ENCODE results near the gene MRPL37. TPM values are rescaled to one million over a fixed set of nuclear protein-coding genes. Genes with fewer than 3 reads are reported as not detected.

MRPL37 gene
- polyA plus RNA-seq, 1 of the 3 experiments (the other 2 are of a cell fraction) = 11.3 TPM

- WGBS (ENCODE audit: low lambda C conversion rate) = 74% methylated on average over 17 of the region's 19 CpGs
- POLR2A ChIA-PET = no interaction called here
- H3K36me3 ChIP-seq (replicated peaks in 1 of 2; ENCODE audit: control insufficient read depth in 1 of 2, insufficient read depth in 2 of 2, low read length in 1 of 2) = no peaks in the 10 kb centered on the region
- no peak overlapping the region for H2AFZ ChIP-seq (ENCODE audit: low read depth)
- no peaks in the 10 kb centered on the region for H3F3A ChIP-seq (replicated peaks; ENCODE audit: insufficient read depth)
- no peak overlapping the region for H3K9ac ChIP-seq
- DNase-seq = no peak
- H3K4me3 ChIP-seq (ENCODE audit: low read depth in 2 of 2, low read length in 1 of 2) = no peak overlapping the region
- H3K4me2 ChIP-seq = no peak overlapping the region
- H3K79me2 ChIP-seq (ENCODE audit: insufficient read depth) = no peaks in the 10 kb centered on the region
- CTCF ChIA-PET = interaction anchor here (1.0 to 1.7 kb wide), 3 partner anchors 10 to 33 kb away, joined by 3 to 4 read pairs (median 3); no protein-coding TSS in a partner anchor
- H3K9me2 ChIP-seq = no peaks in the 10 kb centered on the region
- peaks cover 0 to 4% of the 10 kb centered on the region in 2 experiments; a peak in 2 of 4 replicates for H3K4me1 ChIP-seq (ENCODE audit: control insufficient read depth in 1 of 2, insufficient read depth in 2 of 2, low read depth in 1 of 2, low read length in 1 of 2)
- no peaks in the 10 kb centered on the region for H3K27me3 ChIP-seq (ENCODE audit: insufficient read depth)
- H3K9me3 ChIP-seq = no peaks in the 10 kb centered on the region
- H4K20me1 ChIP-seq (ENCODE audit: insufficient read depth) = no peaks in the 10 kb centered on the region
- no peak overlapping the region for H3K27ac ChIP-seq (ENCODE audit: low read depth in 2 of 2, low read length in 1 of 2)
- no peak for TF ChIP-seq USF2 (IDR thresholded peaks at IDR 0.05; ENCODE audit: borderline replicate concordance, low read depth, low read length)
- TF ChIP-seq GABPA (IDR thresholded peaks at IDR 0.05; ENCODE audit: low read depth) = no peak
- no peak for TF ChIP-seq FOXJ3 (CRISPR knock-in tag; IDR thresholded peaks at IDR 0.05)
- no peak for TF ChIP-seq IRF3 (IDR thresholded peaks at IDR 0.05; ENCODE audit: low read depth, low read length)
- no peak for TF ChIP-seq MAX (IDR thresholded peaks at IDR 0.05; ENCODE audit: low read depth)
- TF ChIP-seq RCOR1 (IDR thresholded peaks at IDR 0.05; ENCODE audit: low read length) = no peak
- no peak for TF ChIP-seq TCF12 (IDR thresholded peaks at IDR 0.05)
- TF ChIP-seq MEF2A (IDR thresholded peaks at IDR 0.05; ENCODE audit: borderline replicate concordance, low read depth) = no peak
- TF ChIP-seq NFIC (IDR thresholded peaks at IDR 0.05; ENCODE audit: borderline replicate concordance) = no peak
- no peak for TF ChIP-seq POLR2AphosphoS5 (IDR thresholded peaks at IDR 0.05; ENCODE audit: low read depth, low read length)
- no peak for TF ChIP-seq EP300 (IDR thresholded peaks at IDR 0.05; ENCODE audit: borderline replicate concordance in 1 of 2, low read depth in 1 of 2, low read length in 1 of 2)
- TF ChIP-seq MXI1 (IDR thresholded peaks at IDR 0.05; ENCODE audit: low read depth, low read length) = no peak
Measured at GRCh38 chr1:54153535-54154439, 46.2 kb upstream of the MRPL37 start.

GRCh38 chr1:54156201-54156600 lies 43.8 kb upstream of the MRPL37 start:
- no peaks in the 10 kb centered on the region for H3K9me2 ChIP-seq
- TF ChIP-seq EP300 (IDR thresholded peaks at IDR 0.05; ENCODE audit: borderline replicate concordance in 1 of 2, low read depth in 1 of 2, low read length in 1 of 2) = no peak
- no peak for TF ChIP-seq TCF12 (IDR thresholded peaks at IDR 0.05)
- no peak for TF ChIP-seq MAX (IDR thresholded peaks at IDR 0.05; ENCODE audit: low read depth)
- TF ChIP-seq RXRA (IDR thresholded peaks at IDR 0.05; ENCODE audit: borderline replicate concordance, low read depth) = no peak
- TF ChIP-seq PBX3 (IDR thresholded peaks at IDR 0.05) = no peak
- TF ChIP-seq CHD2 (IDR thresholded peaks at IDR 0.05; ENCODE audit: low read length, partially characterized antibody) = no peak
- no peak for TF ChIP-seq POLR2AphosphoS5 (IDR thresholded peaks at IDR 0.05; ENCODE audit: low read depth, low read length)
- H3K27ac ChIP-seq (ENCODE audit: low read depth in 2 of 2, low read length in 1 of 2) = no peak overlapping the region
- H3K4me2 ChIP-seq = no peak overlapping the region
- no peaks in the 10 kb centered on the region for H4K20me1 ChIP-seq (ENCODE audit: insufficient read depth)
- ChIA-PET CTCF (no interaction called here), POLR2A (no interaction called here)
- H3K4me3 ChIP-seq (ENCODE audit: low read depth in 2 of 2, low read length in 1 of 2) = no peak overlapping the region
- H3K9me3 ChIP-seq = no peaks in the 10 kb centered on the region
- DNase-seq = no peak
- H3K27me3 ChIP-seq (ENCODE audit: insufficient read depth) = no peaks in the 10 kb centered on the region
- H3K36me3 ChIP-seq (replicated peaks in 1 of 2; ENCODE audit: control insufficient read depth in 1 of 2, insufficient read depth in 2 of 2, low read length in 1 of 2) = no peaks in the 10 kb centered on the region
- no peak overlapping the region for H3K9ac ChIP-seq
- no peak overlapping the region for H2AFZ ChIP-seq (ENCODE audit: low read depth)
- no peaks in the 10 kb centered on the region for H3K79me2 ChIP-seq (ENCODE audit: insufficient read depth)
- H3F3A ChIP-seq (replicated peaks; ENCODE audit: insufficient read depth) = no peaks in the 10 kb centered on the region
- peaks cover 0 to 4% of the 10 kb centered on the region in 2 experiments; a peak in 2 of 4 replicates for H3K4me1 ChIP-seq (ENCODE audit: control insufficient read depth in 1 of 2, insufficient read depth in 2 of 2, low read depth in 1 of 2, low read length in 1 of 2)
- WGBS (ENCODE audit: low lambda C conversion rate) = 68% methylated on average over 3 of the region's 3 CpGs

Measured in SK-N-SH (cell line).